Activated effector memory CD4-positive, alpha-beta T cell treated with anti-CD3 and anti-CD28 coated beads, Interleukin-2, amount 50 U/mL, for 16 hours (primary cell): ENCODE measurements around the gene ENHO.
A peak's percentile ranks its signal among the peaks of the same experiment; 100 is the strongest.

ENCODE experiments used
- DNase-seq: peaks from one replicate; pipeline ENCODE4 v3.0.0-alpha.2; 2020

ENHO gene

GRCh38 chr9:34555002-34555348, 32.2 kb upstream of the ENHO start:
- DNase-seq: no peak

- peak; percentile 57 for DNase-seq
Observed at GRCh38 chr9:34554211-34555001, 31.6 kb upstream of the ENHO start.

DNA sequence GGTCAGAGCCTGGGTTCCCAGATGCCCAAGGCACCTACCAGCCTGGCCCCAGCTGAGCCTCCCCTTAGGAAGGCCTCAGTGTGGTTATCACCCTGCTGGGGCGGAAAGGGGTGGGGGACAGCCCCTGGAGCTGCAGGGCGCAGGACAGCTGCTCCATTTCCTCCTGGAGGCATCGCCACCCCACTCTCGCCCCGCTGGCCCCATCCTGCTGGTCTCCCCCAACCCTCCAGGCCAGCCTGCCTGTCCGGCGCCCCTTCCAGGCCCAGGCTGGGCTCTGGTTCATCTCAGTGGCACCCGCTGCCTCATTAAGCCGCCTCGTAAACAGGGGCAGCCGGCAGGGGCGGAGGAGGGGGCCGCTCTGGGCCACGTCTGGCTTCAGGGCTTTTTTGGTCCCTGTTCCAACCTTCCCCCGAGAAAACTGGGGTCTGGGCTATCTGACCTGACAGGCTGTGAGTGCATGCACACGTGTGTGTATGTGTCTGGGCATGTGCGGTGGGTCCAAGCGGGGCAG, 30.8 kb upstream of the ENHO start:
- peak; percentile 42 for DNase-seq

GRCh38 chr9:34552986-34553385, 30.2 kb upstream of the ENHO start:
- DNase-seq: no peak

DNA sequence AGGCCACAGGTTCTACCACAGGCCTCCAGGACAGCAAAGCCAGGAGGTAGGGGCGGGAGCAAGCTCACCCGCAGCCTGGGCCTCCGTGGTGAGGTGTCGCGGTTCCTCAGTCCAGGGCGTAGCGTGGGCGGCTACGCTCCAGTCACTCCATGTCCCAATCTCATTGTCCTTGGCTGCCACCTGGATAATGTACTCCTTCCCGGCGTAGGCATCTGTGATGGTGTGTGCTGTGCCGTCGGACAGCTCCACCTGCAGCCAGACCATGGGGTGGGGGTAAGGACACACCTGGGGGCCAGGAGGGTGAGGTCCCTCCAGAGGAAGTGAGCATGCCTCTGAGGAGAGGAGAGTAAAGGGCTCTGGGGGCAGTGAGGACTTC, 29.8 kb upstream of the ENHO start:
- DNase-seq: peak; percentile 57

- peak; percentile 56 for DNase-seq
Observed at GRCh38 chr9:34551751-34552605, 29.2 kb upstream of the ENHO start.

- DNase-seq: peak; percentile 31
Observed at GRCh38 chr9:34550681-34551270, 28.0 kb upstream of the ENHO start.

DNA sequence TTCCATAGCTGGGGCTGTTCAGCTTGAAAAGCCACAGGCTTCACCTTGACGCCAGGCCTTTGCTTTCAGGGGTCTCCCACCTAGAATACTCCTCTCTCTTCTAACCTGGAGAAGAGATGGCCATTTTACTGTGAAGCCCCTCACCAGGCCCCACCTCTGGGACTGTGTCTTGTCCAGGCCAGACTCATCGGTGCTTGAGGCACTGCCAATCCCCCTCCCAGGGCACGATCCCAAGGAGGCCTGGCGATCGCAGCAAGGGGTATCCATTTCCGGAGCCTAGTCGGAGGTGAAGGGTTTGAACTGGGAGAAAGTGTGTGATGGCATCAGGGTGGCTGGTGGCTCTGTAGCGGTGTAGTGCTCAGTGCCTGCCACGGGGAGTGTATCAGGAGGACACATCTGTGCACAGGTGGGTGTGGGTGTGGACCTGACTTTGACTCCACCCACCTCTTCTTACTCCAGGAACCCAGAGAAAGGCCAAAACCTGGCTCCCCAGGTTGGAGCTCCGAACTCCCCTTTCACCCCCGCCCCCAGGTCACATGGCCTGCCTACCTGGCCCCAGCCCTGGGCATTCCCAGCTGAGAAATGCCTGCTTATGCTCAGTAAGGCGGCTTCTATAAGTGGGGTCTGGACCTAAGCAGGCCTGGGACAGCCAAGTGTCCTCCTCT, 27.4 kb upstream of the ENHO start:
- peak; percentile 61 for DNase-seq

- peak; percentile 59 for DNase-seq
Observed at GRCh38 chr9:34549407-34549732, 26.6 kb upstream of the ENHO start.

DNA sequence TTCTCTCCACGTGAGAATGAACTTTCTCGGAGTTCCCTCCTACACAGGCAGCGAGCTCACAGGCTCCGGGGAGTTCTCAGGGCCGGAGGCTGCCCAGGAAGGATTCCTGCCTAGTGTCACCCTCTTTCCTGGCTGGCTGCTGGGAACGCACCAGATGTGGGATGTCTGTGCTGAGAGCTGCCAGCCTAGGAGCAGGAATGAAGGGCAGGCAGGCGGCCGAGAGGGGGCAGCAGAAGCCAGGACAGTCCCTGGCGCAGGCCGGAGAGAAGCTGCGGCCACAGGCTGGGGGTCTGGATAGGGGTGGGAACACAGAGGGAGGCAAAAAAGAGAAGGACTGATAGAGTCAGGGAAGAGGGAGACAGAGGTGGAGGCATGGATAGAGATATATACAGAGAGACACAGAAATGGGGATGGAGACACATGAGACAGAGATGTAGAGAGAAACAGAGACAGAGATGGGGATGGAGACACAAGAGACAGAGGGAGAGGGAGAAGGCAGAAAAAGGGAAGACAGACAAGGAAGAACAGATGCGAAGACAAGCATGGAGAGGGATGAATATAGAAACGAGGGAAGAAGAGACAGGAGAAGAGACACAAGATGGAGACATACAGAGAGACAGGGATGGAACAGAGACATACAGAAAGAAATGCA, 25.3 kb upstream of the ENHO start:
- DNase-seq: peak; percentile 71

- peak; percentile 77 for DNase-seq
Observed at GRCh38 chr9:34546834-34547827, 24.3 kb upstream of the ENHO start.

DNA sequence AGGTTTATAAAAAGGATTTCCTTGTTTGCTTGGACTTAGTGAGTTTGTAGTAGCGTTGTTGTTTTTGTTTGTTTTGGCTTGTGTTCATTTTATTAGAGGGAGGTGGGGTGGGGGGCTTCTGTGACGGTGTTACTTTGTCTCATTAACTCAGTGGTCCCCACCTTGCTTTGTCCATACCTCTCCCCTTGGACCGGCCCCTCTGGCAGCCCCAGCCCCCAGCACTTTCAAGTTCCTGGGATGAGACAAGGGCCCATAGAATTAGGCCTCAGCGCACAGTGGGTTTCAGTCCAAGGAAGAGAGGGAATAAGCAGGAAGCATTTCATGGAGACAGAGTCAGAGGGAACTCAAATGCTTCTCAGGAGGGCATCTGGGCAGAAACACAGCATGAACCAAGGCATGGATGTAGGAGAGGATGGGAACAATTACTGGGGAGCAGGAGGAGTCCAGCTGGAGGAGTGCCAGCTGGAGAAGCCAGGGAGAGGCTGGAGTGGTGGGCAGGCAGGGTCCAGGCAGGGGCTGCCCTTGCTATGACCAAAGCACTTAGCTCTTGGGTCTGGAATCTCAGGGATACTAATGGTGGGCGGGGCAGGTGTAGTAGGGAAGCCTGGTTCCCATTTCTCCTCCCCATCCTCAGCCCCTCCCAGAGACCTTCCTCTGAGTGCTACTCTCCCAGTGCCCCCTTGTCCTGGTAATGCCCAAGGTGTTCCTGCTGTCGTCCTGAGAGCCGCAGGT, 23.5 kb upstream of the ENHO start:
- peak; percentile 10 for DNase-seq

- DNase-seq: peak; percentile 47
Observed at GRCh38 chr9:34545497-34545896, 22.7 kb upstream of the ENHO start.

DNA sequence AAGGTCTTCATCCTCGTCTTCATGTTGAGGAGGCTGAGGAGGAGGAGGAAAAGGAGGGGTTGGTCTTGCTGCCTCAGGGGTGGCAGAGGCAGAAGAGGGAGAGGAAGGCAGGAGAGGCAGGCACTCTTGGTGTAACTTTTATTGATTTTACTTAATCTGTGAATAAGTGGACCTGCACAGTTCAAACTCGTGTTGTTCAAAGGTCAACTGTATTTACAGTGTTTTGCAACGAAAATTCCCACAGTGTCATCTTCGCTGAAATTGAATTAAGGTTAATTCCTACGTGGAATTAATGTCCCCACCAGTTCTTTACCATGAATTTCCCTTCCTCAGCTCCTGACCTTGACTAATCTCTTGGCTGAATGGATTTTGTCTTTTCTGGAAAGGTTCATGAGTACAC, 21.2 kb upstream of the ENHO start:
- DNase-seq: no peak

GRCh38 chr9:34541540-34541939, 18.8 kb upstream of the ENHO start:
- DNase-seq: peak; percentile 55

DNA sequence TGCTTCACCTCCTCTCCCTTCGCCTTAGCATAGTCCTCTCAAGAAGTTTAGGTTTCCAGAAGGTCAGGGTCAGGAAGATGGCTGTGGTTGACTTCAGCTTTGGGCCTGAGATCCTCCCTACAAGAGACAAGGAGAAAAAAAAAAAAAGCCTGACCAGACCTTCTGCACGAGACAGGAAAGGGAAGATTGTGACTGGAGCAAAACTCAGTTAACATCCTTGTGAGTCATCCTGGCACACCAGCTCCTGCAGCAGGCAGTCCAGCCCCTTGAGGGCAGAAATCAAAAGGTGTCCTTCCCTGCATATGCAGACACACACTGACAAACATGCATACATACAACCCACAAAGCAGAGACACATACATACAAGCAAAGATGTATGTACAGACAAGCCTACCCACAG, 18.0 kb upstream of the ENHO start:
- DNase-seq: no peak

GRCh38 chr9:34536685-34537084, 13.9 kb upstream of the ENHO start:
- peak; percentile 37 for DNase-seq

DNA sequence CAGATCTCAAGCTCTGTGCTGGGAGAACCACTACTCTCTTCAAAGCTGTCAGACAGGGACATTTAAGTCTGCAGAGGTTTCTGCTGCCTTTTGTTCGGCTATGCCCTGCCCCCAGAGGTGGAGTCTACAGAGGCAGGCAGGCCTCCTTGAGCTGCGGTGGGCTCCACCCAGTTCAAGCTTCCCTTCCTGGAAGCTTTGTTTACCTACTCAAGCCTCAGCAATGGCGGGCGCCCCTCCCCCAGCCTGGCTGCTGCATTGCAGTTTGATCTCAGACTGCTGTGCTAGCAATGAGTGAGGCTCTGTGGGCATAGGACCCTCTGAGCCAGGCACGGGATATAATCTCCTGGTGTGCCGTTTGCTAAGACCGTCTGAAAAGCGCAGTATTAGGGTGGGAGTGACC, 9.3 kb upstream of the ENHO start:
- peak; percentile 6 for DNase-seq

DNA sequence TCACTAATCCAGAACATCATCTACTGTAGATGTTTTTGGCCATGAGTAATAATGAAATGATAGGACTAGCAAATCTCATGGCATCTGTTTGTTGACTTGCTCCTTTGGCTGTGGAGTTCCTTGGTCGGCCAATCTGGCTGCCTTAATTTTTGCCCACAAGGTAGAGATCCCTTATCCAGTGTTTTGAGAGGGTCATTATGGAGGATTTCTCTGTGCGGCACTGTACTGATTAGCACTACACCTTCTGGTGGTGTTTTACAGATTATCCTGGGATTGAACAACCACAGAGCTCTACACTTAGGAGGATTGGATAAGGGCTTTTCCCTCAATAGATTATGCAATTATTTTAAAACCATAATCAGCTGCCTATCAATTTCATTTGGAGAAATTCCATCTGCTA, 3.2 kb upstream of the ENHO start:
- DNase-seq: peak; percentile 13

DNA sequence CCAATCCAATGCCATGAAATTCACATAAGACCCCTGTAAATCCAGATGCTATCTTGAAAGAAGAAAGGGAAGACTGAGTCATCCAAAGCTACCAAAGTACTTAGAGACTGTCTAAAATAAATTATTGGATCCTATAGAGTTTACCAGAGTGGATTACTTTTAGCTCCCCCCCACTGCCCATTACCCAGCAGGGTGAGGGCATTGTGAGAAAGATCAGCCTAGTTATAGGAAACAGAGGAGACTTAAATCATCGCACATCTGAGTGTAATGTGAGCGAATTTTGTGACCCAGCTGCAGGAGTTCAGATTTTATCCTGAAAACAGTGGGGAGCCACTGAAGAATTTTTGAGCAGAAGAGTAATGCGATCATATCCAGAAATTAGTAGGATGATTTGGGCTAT, 1.6 kb upstream of the ENHO start:
- DNase-seq: no peak
